SK-N-SH treated with all-trans-retinoic acid at 6 μM for 48 hours (cell line): ENCODE data around the gene FBN3.

Experiments
- ATAC-seq: fragments of 200-7000 bp; cut with Tn5 transposase; 3 replicates; pipeline ENCODE4 v1.9.1; 2020; ENCODE audit warnings: mild to moderate bottlenecking, moderate library complexity
- ARNTL ChIP-seq: fragments of 450-650 bp; formaldehyde crosslinking; IDR thresholded peaks from 2 replicates; pipeline ENCODE4 v1.5.0; 2020; ENCODE audit warnings: low read depth, mild to moderate bottlenecking, moderate library complexity, borderline replicate concordance
- BACH2 ChIP-seq: fragments of 250-450 bp; sonication (Bioruptor Pico); IDR thresholded peaks from 2 replicates; pipeline ENCODE4 v1.9.0; 2021; ENCODE audit warnings: mild to moderate bottlenecking, borderline replicate concordance
- CREB5 ChIP-seq: fragments of 250-450 bp; sonication (Bioruptor Pico); IDR thresholded peaks from 2 replicates; pipeline ENCODE4 v1.5.1; 2020; ENCODE audit warnings: low read depth, mild to moderate bottlenecking, moderate library complexity
- CSDC2 ChIP-seq: fragments of 250-450 bp; sonication (Bioruptor Pico); IDR thresholded peaks from 2 replicates; pipeline ENCODE4 v1.5.0; 2020; ENCODE audit warnings: mild to moderate bottlenecking, moderate library complexity
- CSRNP3 ChIP-seq: fragments of 250-450 bp; sonication (Bioruptor Pico); IDR thresholded peaks from 2 replicates; pipeline ENCODE4 v1.5.1; 2021; ENCODE audit warnings: mild to moderate bottlenecking, moderate library complexity
- ESRRG ChIP-seq: fragments of 250-450 bp; sonication (Bioruptor Pico); IDR thresholded peaks from 2 replicates; pipeline ENCODE4 v1.6.1; 2021; ENCODE audit warnings: mild to moderate bottlenecking
- ISL1 ChIP-seq: fragments of 250-450 bp; sonication (Bioruptor Pico); IDR thresholded peaks from 2 replicates; pipeline ENCODE4 v2.1.2; 2022; ENCODE audit warnings: mild to moderate bottlenecking, moderate library complexity
- OSR1 ChIP-seq: fragments of 250-450 bp; sonication (Bioruptor Pico); IDR thresholded peaks from 2 replicates; pipeline ENCODE4 v1.8.0; 2022; ENCODE audit warnings: moderate library complexity, mild to moderate bottlenecking, inconsistent platforms
- PATZ1 ChIP-seq: fragments of 250-450 bp; sonication (Bioruptor Pico); IDR thresholded peaks from 2 replicates; pipeline ENCODE4 v1.8.0; 2020; ENCODE audit warnings: mild to moderate bottlenecking, moderate library complexity, borderline replicate concordance
- POU6F1 ChIP-seq: fragments of 250-450 bp; sonication (Bioruptor Pico); IDR thresholded peaks from 2 replicates; pipeline ENCODE4 v1.8.0; 2021; ENCODE audit warnings: low read depth, mild to moderate bottlenecking, moderate library complexity, borderline replicate concordance
- PPARA ChIP-seq: fragments of 250-450 bp; sonication (Bioruptor Pico); IDR thresholded peaks from 2 replicates; pipeline ENCODE4 v1.5.0; 2020; ENCODE audit warnings: mild to moderate bottlenecking, borderline replicate concordance
- RARB ChIP-seq: fragments of 250-450 bp; sonication (Bioruptor Pico); IDR thresholded peaks from 2 replicates; pipeline ENCODE4 v1.8.0; 2021; ENCODE audit warnings: mild to moderate bottlenecking, moderate library complexity
- SNAI2 ChIP-seq: fragments of 250-450 bp; sonication (Bioruptor Pico); IDR thresholded peaks from 2 replicates; pipeline ENCODE4 v1.5.0; 2020; ENCODE audit warnings: mild to moderate bottlenecking, moderate library complexity
- TCF4 ChIP-seq: fragments of 250-450 bp; sonication (Bioruptor Pico); IDR thresholded peaks from 2 replicates; pipeline ENCODE4 v1.8.0; 2021; ENCODE audit warnings: mild to moderate bottlenecking, moderate library complexity, borderline replicate concordance
- TOX ChIP-seq: fragments of 250-450 bp; sonication (Bioruptor Pico); IDR thresholded peaks from 2 replicates; pipeline ENCODE4 v1.8.0; 2021; ENCODE audit warnings: mild to moderate bottlenecking, moderate library complexity, borderline replicate concordance
- TSHZ2 ChIP-seq: fragments of 250-450 bp; sonication (Bioruptor Pico); IDR thresholded peaks from 2 replicates; pipeline ENCODE4 v1.5.0; 2020; ENCODE audit warnings: mild to moderate bottlenecking, moderate library complexity
- ZC3H10 ChIP-seq: fragments of 250-450 bp; sonication (Bioruptor Pico); IDR thresholded peaks from 2 replicates; pipeline ENCODE4 v1.5.1; 2021; ENCODE audit warnings: mild to moderate bottlenecking, moderate library complexity
- ZFP3 ChIP-seq: fragments of 250-450 bp; sonication (Bioruptor Pico); IDR thresholded peaks from 2 replicates; pipeline ENCODE4 v1.5.0; 2020; ENCODE audit warnings: mild to moderate bottlenecking, moderate library complexity
- ZFP30 ChIP-seq: fragments of 450-650 bp; formaldehyde crosslinking; IDR thresholded peaks from 2 replicates; pipeline ENCODE4 v1.5.0; 2022; ENCODE audit warnings: mild to moderate bottlenecking, moderate library complexity
- ZNF565 ChIP-seq: fragments of 450-650 bp; formaldehyde crosslinking; conservative IDR thresholded peaks from 2 replicates; pipeline ENCODE4 v1.5.0; 2020; ENCODE audit warnings: low read depth, mild to moderate bottlenecking, moderate library complexity
- ZNF70 ChIP-seq: fragments of 450-650 bp; formaldehyde crosslinking; IDR thresholded peaks from 2 replicates; pipeline ENCODE4 v1.5.0; 2020; ENCODE audit warnings: mild to moderate bottlenecking, moderate library complexity
- ZNF8 ChIP-seq: fragments of 450-650 bp; formaldehyde crosslinking; IDR thresholded peaks from 2 replicates; pipeline ENCODE4 v1.5.0; 2020; ENCODE audit warnings: mild to moderate bottlenecking, moderate library complexity

FBN3 gene

GRCh38 chr19:8056533-8056932, 92.9 kb downstream of the FBN3 start:
- no peak for ATAC-seq
- TF ChIP-seq ARNTL (no peak), TOX (CRISPR knock-in tag) (no peak), ZFP3 (CRISPR knock-in tag) (no peak), CREB5 (CRISPR knock-in tag) (no peak), TCF4 (CRISPR knock-in tag) (no peak), ZNF8 (CRISPR knock-in tag) (no peak), CSRNP3 (CRISPR knock-in tag) (no peak), RARB (no peak), ZNF70 (CRISPR knock-in tag) (no peak), PATZ1 (CRISPR knock-in tag) (no peak), CSDC2 (CRISPR knock-in tag) (no peak), ZNF565 (CRISPR knock-in tag) (no peak), SNAI2 (CRISPR knock-in tag) (no peak), ESRRG (CRISPR knock-in tag) (no peak), ISL1 (CRISPR knock-in tag) (no peak), BACH2 (no peak), ZC3H10 (CRISPR knock-in tag) (no peak), ZFP30 (no peak)

GRCh38 chr19:8054169-8054568, 95.2 kb downstream of the FBN3 start:
- TF ChIP-seq POU6F1 (CRISPR knock-in tag) = no peak
- TF ChIP-seq ESRRG (CRISPR knock-in tag) = no peak
- no peak for TF ChIP-seq TCF4 (CRISPR knock-in tag)
- no peak for TF ChIP-seq CREB5 (CRISPR knock-in tag)
- no peak for TF ChIP-seq TOX (CRISPR knock-in tag)
- TF ChIP-seq ZNF565 (CRISPR knock-in tag) = no peak
- TF ChIP-seq CSRNP3 (CRISPR knock-in tag) = no peak
- no peak for TF ChIP-seq ZNF70 (CRISPR knock-in tag)
- TF ChIP-seq TSHZ2 (CRISPR knock-in tag) = no peak
- no peak for TF ChIP-seq ZFP30
- no peak for TF ChIP-seq ZC3H10 (CRISPR knock-in tag)
- TF ChIP-seq BACH2 = no peak
- no peak for TF ChIP-seq CSDC2 (CRISPR knock-in tag)
- no peak for TF ChIP-seq PPARA (CRISPR knock-in tag)
- no peak for TF ChIP-seq ISL1 (CRISPR knock-in tag)
- TF ChIP-seq ARNTL = no peak
- TF ChIP-seq OSR1 = no peak
- no peak for TF ChIP-seq SNAI2 (CRISPR knock-in tag)
- no peak for ATAC-seq
